ENCODE data around the gene SLC7A8. TPM values are rescaled to one million over a fixed set of nuclear protein-coding genes. Genes with fewer than 3 reads are reported as not detected.

SLC7A8 gene
- total RNA-seq, 1 donor from 2014 or later = 2.3 TPM

- Histone ChIP-seq H3K36me3 (ENCODE audit: control insufficient read depth, insufficient read depth, low read length) (no peaks in the 10 kb centered on the region), H3K27me3 (ENCODE audit: control insufficient read depth, insufficient read depth, low read length) (peaks cover 5% of the 10 kb centered on the region), H3K4me3 (ENCODE audit: low read depth, low read length) (no peak overlapping the region)
- DNase-seq (ENCODE audit: low read depth) = no peak
- TF ChIP-seq CTCF (IDR thresholded peaks at IDR 0.05; ENCODE audit: insufficient read depth, low read length, poor library complexity, severe bottlenecking) = no peak
These were observed 2.0 kb downstream of the SLC7A8 start for GRCh38 chr14:23181453-23181852.

- peaks cover 5% of the 10 kb centered on the region for H3K27me3 ChIP-seq (ENCODE audit: control insufficient read depth, insufficient read depth, low read length)
- TF ChIP-seq CTCF (IDR thresholded peaks at IDR 0.05; ENCODE audit: insufficient read depth, low read length, poor library complexity, severe bottlenecking) = no peak
- H3K4me3 ChIP-seq (ENCODE audit: low read depth, low read length) = no peak overlapping the region
- DNase-seq (ENCODE audit: low read depth) = no peak
- no peaks in the 10 kb centered on the region for H3K36me3 ChIP-seq (ENCODE audit: control insufficient read depth, insufficient read depth, low read length)
These were observed 6.3 kb downstream of the SLC7A8 start for GRCh38 chr14:23177181-23177580.

- Histone ChIP-seq H3K27me3 (ENCODE audit: control insufficient read depth, insufficient read depth, low read length) (no peaks in the 10 kb centered on the region), H3K36me3 (ENCODE audit: control insufficient read depth, insufficient read depth, low read length) (no peaks in the 10 kb centered on the region), H3K4me3 (ENCODE audit: low read depth, low read length) (no peak overlapping the region)
- DNase-seq (ENCODE audit: low read depth) = no peak
- no peak for TF ChIP-seq CTCF (IDR thresholded peaks at IDR 0.05; ENCODE audit: insufficient read depth, low read length, poor library complexity, severe bottlenecking)
These were observed 7.6 kb downstream of the SLC7A8 start for GRCh38 chr14:23175823-23176222.

GRCh38 chr14:23174296-23175184 lies 8.9 kb downstream of the SLC7A8 start:
- no peaks in the 10 kb centered on the region for H3K27me3 ChIP-seq (ENCODE audit: control insufficient read depth, insufficient read depth, low read length)
- no peak for DNase-seq (ENCODE audit: low read depth)
- H3K4me3 ChIP-seq (ENCODE audit: low read depth, low read length) = no peak overlapping the region
- TF ChIP-seq CTCF (IDR thresholded peaks at IDR 0.05; ENCODE audit: insufficient read depth, low read length, poor library complexity, severe bottlenecking) = no peak
- H3K36me3 ChIP-seq (ENCODE audit: control insufficient read depth, insufficient read depth, low read length) = no peaks in the 10 kb centered on the region

- H3K4me3 ChIP-seq (ENCODE audit: low read depth, low read length) = no peak overlapping the region
- H3K36me3 ChIP-seq (ENCODE audit: control insufficient read depth, insufficient read depth, low read length) = no peaks in the 10 kb centered on the region
- TF ChIP-seq CTCF (IDR thresholded peaks at IDR 0.05; ENCODE audit: insufficient read depth, low read length, poor library complexity, severe bottlenecking) = no peak
- DNase-seq (ENCODE audit: low read depth) = no peak
- H3K27me3 ChIP-seq (ENCODE audit: control insufficient read depth, insufficient read depth, low read length) = no peaks in the 10 kb centered on the region
These were observed 9.7 kb downstream of the SLC7A8 start for GRCh38 chr14:23173796-23174195.

- DNase-seq (ENCODE audit: low read depth) = no peak
- no peaks in the 10 kb centered on the region for H3K36me3 ChIP-seq (ENCODE audit: control insufficient read depth, insufficient read depth, low read length)
- H3K27me3 ChIP-seq (ENCODE audit: control insufficient read depth, insufficient read depth, low read length) = no peaks in the 10 kb centered on the region
- no peak for TF ChIP-seq CTCF (IDR thresholded peaks at IDR 0.05; ENCODE audit: insufficient read depth, low read length, poor library complexity, severe bottlenecking)
- no peak overlapping the region for H3K4me3 ChIP-seq (ENCODE audit: low read depth, low read length)
These were observed 10.4 kb downstream of the SLC7A8 start for GRCh38 chr14:23173031-23173430.

Measured in kidney epithelial cell (primary cell).